ENCODE data around the gene ANKRD36C. TPM values are rescaled to one million over a fixed set of nuclear protein-coding genes. Genes with fewer than 3 reads are reported as not detected.
"Not testable (repeated sequence)": the region's sequence is repeated elsewhere in the genome, so short reads cannot be mapped to it uniquely, and the experiment has no call there.

ANKRD36C gene
- total RNA-seq, 1 donor from 2014 or later: 55.6 TPM

GRCh38 chr2:95813311-95813710 lies 178.3 kb downstream of the ANKRD36C start:
- intact Hi-C loops (cut with micrococcal nuclease); H3K4me3 Mint-ChIP-seq; H3K27me3 Mint-ChIP-seq; DNase-seq; H3K4me1 Mint-ChIP-seq; H3K27ac Mint-ChIP-seq: not testable (repeated sequence)
- peaks cover 41% of the 10 kb centered on the region for H3K9me3 Mint-ChIP-seq
- H3K36me3 Mint-ChIP-seq (ENCODE audit: low read depth): peaks cover 37% of the 10 kb centered on the region

GRCh38 chr2:95799892-95800291 lies 191.7 kb downstream of the ANKRD36C start:
- H3K36me3 Mint-ChIP-seq (ENCODE audit: low read depth): peaks cover 7% of the 10 kb centered on the region
- H3K4me1 Mint-ChIP-seq: no peaks in the 10 kb centered on the region
- H3K27me3 Mint-ChIP-seq: no peaks in the 10 kb centered on the region
- H3K27ac Mint-ChIP-seq: no peak overlapping the region
- intact Hi-C loops (cut with micrococcal nuclease): no loop called here
- peaks cover 14% of the 10 kb centered on the region for H3K9me3 Mint-ChIP-seq
- no peak overlapping the region for H3K4me3 Mint-ChIP-seq
- DNase-seq: peak; percentile 49

GRCh38 chr2:95799147-95799889 lies 192.3 kb downstream of the ANKRD36C start:
- H3K4me1 Mint-ChIP-seq; H3K27ac Mint-ChIP-seq; H3K4me3 Mint-ChIP-seq; H3K27me3 Mint-ChIP-seq; intact Hi-C loops (cut with micrococcal nuclease); H3K9me3 Mint-ChIP-seq; H3K36me3 Mint-ChIP-seq (ENCODE audit: low read depth): not testable (repeated sequence)
- DNase-seq: peak; percentile 49

- DNase-seq; intact Hi-C loops (cut with micrococcal nuclease); H3K27ac Mint-ChIP-seq; H3K4me3 Mint-ChIP-seq; H3K27me3 Mint-ChIP-seq; H3K36me3 Mint-ChIP-seq (ENCODE audit: low read depth); H3K4me1 Mint-ChIP-seq; H3K9me3 Mint-ChIP-seq: not testable (repeated sequence)
Observed at GRCh38 chr2:95796249-95797099, 195.2 kb downstream of the ANKRD36C start.

GRCh38 chr2:95793970-95794369 lies 197.7 kb downstream of the ANKRD36C start:
- H3K4me1 Mint-ChIP-seq; H3K27me3 Mint-ChIP-seq; DNase-seq; H3K27ac Mint-ChIP-seq; H3K9me3 Mint-ChIP-seq; intact Hi-C loops (cut with micrococcal nuclease); H3K36me3 Mint-ChIP-seq (ENCODE audit: low read depth); H3K4me3 Mint-ChIP-seq: not testable (repeated sequence)

GRCh38 chr2:95790180-95790579 lies 201.4 kb downstream of the ANKRD36C start:
- intact Hi-C loops (cut with micrococcal nuclease); H3K27me3 Mint-ChIP-seq: not testable (repeated sequence)

GRCh38 chr2:95789385-95789784 lies 202.2 kb downstream of the ANKRD36C start:
- H3K27me3 Mint-ChIP-seq; H3K4me1 Mint-ChIP-seq; DNase-seq; intact Hi-C loops (cut with micrococcal nuclease); H3K4me3 Mint-ChIP-seq; H3K27ac Mint-ChIP-seq; H3K36me3 Mint-ChIP-seq (ENCODE audit: low read depth); H3K9me3 Mint-ChIP-seq: not testable (repeated sequence)

More at GRCh38 chr2:95790180-95790579, 201.4 kb downstream of the ANKRD36C start:
- H3K36me3 Mint-ChIP-seq (ENCODE audit: low read depth); H3K4me1 Mint-ChIP-seq; DNase-seq; H3K9me3 Mint-ChIP-seq; H3K27ac Mint-ChIP-seq; H3K4me3 Mint-ChIP-seq: not testable (repeated sequence)

- H3K36me3 Mint-ChIP-seq (ENCODE audit: low read depth); H3K4me1 Mint-ChIP-seq; H3K27ac Mint-ChIP-seq; H3K4me3 Mint-ChIP-seq; DNase-seq; H3K9me3 Mint-ChIP-seq; H3K27me3 Mint-ChIP-seq; intact Hi-C loops (cut with micrococcal nuclease): not testable (repeated sequence)
Observed at GRCh38 chr2:95788642-95789041, 203.0 kb downstream of the ANKRD36C start.

Other genes with a start within 250 kb of the ANKRD36C start
- 20.4 and 22.6 TPM in 2 replicates for gene GPAT2, start 43.1 kb upstream of the ANKRD36C start, total RNA-seq
- gene ADRA2B, start 124.7 kb upstream of the ANKRD36C start, total RNA-seq: 0.21 TPM in 2 replicates
- gene ASTL, start 146.7 kb upstream of the ANKRD36C start, total RNA-seq: 2.4 and 3.4 TPM in 2 replicates
- gene DUSP2, start 153.6 kb upstream of the ANKRD36C start, total RNA-seq: 436 and 445 TPM in 2 replicates
- 212 and 217 TPM in 2 replicates for gene STARD7, start 217.0 kb upstream of the ANKRD36C start, total RNA-seq

Measured in activated CD4-positive, alpha-beta T cell treated with anti-CD3 and anti-CD28 coated beads, Interleukin-2, amount 10 ng/mL, durations not matched to agents 24 days and 14 days (primary cell).